PC-9 (cell line): ENCODE measurements around the gene RRAS.

Experiments used
- EZH2 ChIP-seq: fragments of 200-600 bp; sonication (generic); IDR thresholded peaks from 2 replicates; pipeline ENCODE4 v1.8.0; 2017; ENCODE audit warnings: antibody characterized with exemption, low read depth
- TF ChIP-seq, protein P1 (sequence below): fragments of 200-600 bp; sonication (generic); conservative IDR thresholded peaks from 2 replicates; pipeline ENCODE4 v1.6.1; 2017; ENCODE audit warnings: mixed run types, antibody characterized with exemption, mild to moderate bottlenecking, moderate library complexity

- TF ChIP-seq, protein P1, sequence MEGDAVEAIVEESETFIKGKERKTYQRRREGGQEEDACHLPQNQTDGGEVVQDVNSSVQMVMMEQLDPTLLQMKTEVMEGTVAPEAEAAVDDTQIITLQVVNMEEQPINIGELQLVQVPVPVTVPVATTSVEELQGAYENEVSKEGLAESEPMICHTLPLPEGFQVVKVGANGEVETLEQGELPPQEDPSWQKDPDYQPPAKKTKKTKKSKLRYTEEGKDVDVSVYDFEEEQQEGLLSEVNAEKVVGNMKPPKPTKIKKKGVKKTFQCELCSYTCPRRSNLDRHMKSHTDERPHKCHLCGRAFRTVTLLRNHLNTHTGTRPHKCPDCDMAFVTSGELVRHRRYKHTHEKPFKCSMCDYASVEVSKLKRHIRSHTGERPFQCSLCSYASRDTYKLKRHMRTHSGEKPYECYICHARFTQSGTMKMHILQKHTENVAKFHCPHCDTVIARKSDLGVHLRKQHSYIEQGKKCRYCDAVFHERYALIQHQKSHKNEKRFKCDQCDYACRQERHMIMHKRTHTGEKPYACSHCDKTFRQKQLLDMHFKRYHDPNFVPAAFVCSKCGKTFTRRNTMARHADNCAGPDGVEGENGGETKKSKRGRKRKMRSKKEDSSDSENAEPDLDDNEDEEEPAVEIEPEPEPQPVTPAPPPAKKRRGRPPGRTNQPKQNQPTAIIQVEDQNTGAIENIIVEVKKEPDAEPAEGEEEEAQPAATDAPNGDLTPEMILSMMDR: no peak
- TF ChIP-seq EZH2: no peak
Measured at GRCh38 chr19:49602806-49603205, 37.1 kb downstream of the RRAS start.
